Umbilical cord (tissue), 2 donors: Measurements from ENCODE around the gene COL15A1. TPM values are rescaled to one million over a fixed set of nuclear protein-coding genes. Genes with fewer than 3 reads are reported as not detected.
A peak's percentile ranks its signal among the peaks of the same experiment; 100 is the strongest.
"Not testable (repeated sequence)": the region's sequence is repeated elsewhere in the genome, so short reads cannot be mapped to it uniquely, and the experiment has no call there.

Experiments used
- DNase-seq: peaks from one replicate; pipeline ENCODE4 v3.0.0-alpha.2; 2015; ENCODE audit warnings: low spot score
- total RNA-seq: library from RNA; depleted of rRNA; stranded (reverse); fragments of >200 nt; gene quantifications from one replicate; pipeline ENCODE4 v1.2.3, GENCODE V29; 2014; ENCODE audit warnings: low replicate concordance; ENCODE audit not compliant: insufficient read depth

The COL15A1 gene
- total RNA-seq, 1 donor from 2014 or later, result 348 TPM

GRCh38 chr9:99079542-99079941 lies 135.8 kb downstream of the COL15A1 start:
- no peak for DNase-seq

- DNase-seq, result no peak
These were observed 139.3 kb downstream of the COL15A1 start for GRCh38 chr9:99083051-99083450.

DNA sequence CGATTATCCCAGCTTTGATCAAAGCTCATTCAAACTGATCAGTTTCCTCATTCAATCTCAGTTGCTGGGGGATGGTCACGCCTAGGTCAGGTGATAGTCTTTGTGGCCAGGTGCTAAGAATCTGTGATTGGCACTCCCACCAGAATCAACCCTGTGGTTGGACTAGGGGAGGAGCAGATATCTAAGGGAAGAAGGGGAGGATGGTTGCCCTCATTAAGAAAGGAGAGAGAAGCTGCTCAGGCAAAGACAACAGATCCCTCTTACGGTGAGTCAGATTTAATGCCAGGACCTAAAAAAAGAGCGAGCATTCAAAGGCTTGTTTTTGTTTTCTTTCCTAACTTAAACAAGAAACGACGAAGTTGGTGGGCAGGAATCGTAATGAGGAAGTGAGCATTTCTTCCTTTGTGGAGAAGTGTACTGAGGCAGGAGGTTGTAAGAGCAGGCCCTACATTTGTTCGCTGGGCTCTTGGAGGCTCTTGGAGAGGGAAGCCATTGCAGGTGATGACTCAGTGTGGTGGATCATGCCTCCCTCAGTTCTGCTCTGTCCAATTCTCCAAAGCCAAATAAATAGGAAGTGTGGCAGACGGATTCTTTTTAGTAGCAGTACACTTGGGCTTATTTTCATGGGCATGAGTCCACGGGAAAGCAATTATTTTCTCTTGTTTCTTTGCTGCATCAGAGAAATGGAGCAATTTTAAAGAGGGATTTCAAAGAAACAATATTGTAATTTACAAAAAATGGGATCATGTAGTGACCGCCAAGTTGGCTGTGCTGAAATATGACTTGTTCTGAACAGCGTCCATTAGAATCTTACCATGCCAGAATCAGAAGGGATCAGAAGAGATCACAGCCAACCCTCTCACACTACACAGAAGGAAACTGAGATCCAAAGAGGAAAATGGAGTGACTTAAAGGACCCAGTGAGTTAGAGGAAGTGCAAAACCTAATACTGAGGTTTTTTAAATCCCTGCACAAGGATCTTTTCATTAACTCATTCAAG lies 142.5 kb downstream of the COL15A1 start:
- no peak for DNase-seq

DNA sequence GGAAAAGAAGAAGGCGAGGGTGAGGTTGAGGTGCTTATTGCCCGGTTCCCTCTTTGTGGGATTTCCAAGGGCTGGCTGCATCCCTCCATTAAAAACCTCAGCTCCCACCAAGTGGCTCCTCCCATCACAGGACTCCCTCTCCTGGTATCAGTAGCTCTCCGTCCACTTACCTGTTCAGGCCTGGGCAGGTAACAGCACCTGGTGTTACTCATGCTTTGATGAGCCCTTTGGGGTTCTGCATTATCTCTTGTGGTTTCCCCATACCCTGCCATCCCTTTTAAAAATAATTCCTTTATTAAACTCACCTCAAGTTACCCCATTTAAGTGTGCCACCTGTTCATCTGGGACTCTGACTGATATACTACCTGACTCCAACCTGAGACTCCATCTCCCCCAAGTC lies 143.8 kb downstream of the COL15A1 start:
- no peak for DNase-seq

GRCh38 chr9:99090336-99091130 lies 146.8 kb downstream of the COL15A1 start:
- DNase-seq, result no peak

DNA sequence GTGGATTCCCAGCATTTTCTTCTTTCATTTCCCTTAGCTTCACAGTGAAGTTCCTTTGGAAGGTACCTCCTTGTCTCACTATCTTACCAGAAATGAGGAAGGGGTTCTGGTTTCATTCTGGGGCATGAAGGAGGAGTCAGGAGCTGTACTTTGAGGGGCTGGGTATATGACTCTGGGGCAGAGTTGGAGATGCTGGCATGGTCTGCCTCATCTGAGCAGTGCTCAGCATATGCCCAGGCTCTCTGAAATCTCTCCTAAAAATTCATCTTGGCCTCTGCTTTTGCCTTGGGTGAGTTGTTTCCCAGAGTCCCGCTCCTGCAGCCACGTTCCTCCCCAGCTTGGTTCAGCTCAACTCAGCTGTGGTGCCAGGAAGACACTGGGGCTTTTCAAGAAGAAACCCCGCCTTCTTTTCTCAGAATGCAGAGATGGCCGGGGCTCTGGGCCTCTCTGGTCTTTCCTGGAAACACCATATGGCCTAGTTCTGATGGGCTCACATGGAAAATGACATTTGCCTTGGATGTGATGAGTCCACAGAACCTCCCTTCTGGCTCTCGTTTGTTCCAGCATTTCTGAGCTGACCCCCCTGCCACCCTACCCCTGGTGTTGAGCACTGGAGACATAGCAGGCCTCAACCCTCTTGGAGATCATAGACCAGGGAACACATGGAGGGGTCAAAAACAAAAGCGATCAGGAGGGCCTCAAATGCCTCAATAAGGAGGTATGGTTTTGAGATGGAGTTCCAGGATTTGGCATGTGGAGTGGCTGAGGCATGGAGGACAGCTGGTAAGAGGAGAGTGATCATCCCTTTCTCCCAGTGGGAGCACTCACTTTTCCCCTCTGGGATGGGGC lies 149.2 kb downstream of the COL15A1 start:
- DNase-seq, result no peak

DNA sequence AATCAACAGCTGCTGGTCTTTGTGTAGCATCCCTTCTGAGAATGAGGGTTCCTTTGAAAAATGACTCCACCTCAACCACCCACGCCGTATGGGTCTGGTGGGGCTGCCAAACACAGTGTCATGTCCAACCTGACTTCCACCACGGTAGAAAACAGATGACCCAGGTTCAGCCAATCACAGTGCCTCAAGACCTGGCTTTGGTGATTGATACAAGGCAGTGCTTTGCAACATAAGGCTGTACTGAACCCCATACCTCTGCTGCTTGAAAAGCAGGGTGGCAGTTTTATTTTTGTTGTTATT lies 149.7 kb downstream of the COL15A1 start:
- no peak for DNase-seq

DNA sequence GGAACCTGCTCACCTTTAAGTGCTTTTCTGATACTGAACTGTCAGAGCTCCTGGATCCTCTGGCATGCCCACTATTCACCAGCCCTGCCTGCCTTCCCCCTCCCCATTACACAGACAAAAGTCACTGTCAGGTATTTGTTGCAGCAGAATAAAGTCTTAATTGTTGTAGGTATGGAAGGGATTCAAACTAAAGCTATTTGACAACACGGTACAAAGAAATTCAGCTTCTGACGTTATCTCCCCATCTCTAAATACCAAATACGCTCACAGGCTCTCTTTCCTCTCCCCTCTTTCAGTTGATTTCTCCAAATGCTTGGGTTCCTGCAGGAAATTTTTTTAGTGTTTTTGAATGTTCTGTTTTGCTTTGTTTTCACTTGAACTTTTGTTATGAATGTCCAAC lies 151.9 kb downstream of the COL15A1 start:
- no peak for DNase-seq

DNA sequence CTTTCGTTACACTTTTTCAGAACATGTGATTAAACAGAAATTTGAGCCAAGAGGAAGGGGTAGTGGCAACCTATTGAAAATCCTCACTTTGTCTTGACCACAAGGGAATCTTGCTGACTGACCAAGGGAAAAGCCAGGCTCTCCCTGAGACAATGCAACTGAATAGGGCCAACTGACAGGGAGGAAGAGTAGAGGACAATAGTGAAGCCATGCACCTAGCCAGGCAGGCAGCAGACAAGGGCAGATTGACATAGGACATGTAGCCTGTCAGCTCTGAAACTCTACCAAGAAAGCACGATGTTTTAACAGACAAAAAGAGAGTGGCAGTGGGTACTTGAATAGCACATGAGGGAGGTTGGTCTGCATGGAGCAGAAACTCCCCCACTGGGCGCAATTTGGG lies 152.7 kb downstream of the COL15A1 start:
- no peak for DNase-seq

GRCh38 chr9:99099806-99100585 lies 156.3 kb downstream of the COL15A1 start:
- DNase-seq, result not testable (repeated sequence)

GRCh38 chr9:99101271-99101670 lies 157.6 kb downstream of the COL15A1 start:
- DNase-seq, result no peak

DNA sequence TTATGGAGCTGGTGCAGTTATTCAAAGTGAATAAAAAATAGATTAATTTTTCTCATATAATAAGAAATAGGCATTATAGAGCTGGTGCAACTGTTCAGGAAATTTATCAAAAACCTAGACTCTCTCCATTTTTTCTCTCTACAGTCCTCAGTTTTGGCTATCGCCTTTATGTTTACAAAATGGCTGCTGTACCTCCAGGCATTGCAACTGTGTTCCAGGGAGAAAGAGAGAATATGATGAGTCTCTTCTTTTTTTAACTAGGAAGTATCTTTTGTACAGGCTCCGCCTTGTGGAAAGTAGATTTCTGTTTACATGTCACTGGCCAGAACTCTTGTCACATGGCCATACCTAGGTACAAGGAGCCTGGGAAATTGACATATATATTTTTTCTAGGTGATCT lies 158.1 kb downstream of the COL15A1 start:
- no peak for DNase-seq

DNA sequence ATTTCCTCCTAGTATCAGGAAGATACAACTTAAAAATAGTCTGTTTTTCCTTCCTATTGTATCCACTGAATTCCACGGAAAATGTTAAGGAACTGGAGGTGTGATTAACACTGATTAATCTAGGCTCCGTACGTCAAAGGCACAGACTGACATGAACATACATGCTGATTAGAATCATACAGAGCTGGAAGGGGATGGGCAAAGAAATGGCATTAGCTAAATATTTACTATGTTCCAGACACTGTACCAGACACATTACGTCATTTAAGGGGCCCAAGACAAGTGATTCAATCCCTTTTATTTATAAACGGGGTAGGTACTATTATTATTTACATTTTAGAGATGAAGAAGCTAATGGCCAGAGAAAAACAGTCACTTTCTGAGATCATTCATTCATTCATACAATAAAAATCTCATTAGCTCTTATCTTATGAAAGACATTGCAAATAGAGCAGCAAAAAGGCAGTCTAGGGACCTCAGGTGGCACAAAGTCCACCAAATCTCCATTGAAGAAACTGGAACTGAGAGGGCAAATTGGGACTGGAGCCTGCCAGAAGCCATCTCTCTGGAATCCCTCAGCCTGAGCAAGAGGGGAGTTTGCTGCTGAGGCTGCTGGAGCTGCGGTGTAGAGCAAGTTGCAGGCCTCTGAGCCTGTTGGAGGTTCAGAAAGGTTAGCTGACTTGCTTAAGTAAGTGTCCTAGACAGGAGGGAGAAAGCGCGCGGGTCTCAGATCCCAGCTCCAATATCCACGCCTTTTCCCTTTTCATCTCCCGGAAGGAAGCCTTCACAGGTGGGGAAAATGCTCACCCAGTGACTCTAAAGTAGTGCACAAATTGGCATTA lies 159.6 kb downstream of the COL15A1 start:
- DNase-seq, result peak; percentile 55

- peak; percentile 78 for DNase-seq
These were observed 160.3 kb downstream of the COL15A1 start for GRCh38 chr9:99103901-99104458.

- peak; percentile 97 for DNase-seq
These were observed 160.9 kb downstream of the COL15A1 start, which contains the start of gene TGFBR1 for GRCh38 chr9:99104459-99105151. Gene TGFBR1, plus strand, starts transcription at chr9:99105113. Its CDS starts 93 bp downstream, at chr9:99105206.

- DNase-seq, result peak; percentile 84
These were observed 161.7 kb downstream of the COL15A1 start for GRCh38 chr9:99105152-99106043.

DNA sequence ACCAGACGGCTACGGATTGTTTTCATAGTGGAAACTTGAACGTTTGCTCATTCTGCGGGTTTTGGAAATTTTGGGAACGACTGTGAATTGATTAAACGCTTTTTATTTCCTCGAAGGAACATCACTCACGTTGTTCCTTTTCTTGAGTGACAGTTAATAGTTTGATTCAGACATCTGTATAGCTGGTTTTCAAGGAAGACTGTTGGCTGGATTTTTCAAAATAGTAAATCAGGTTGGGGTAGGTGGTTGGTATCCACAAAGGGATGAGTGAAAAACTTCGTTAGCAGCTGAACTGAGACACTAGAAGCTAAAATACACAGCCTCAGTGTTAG lies 162.3 kb downstream of the COL15A1 start:
- DNase-seq, result no peak

GRCh38 chr9:99107421-99107820 lies 163.7 kb downstream of the COL15A1 start:
- peak; percentile 72 for DNase-seq
